Fibroblast of the conjunctiva (primary cell): ENCODE results near the gene FAM222A.
"Not testable (repeated sequence)": the region's sequence is repeated elsewhere in the genome, so short reads cannot be mapped to it uniquely, and the experiment has no call there.

Source experiments
- DNase-seq: peaks from one replicate; pipeline ENCODE4 v3.0.0-alpha.2; 2010; ENCODE audit warnings: low read depth

The FAM222A gene

GRCh38 chr12:109693653-109694600, 19.7 kb upstream of the FAM222A start:
- no peak for DNase-seq

GRCh38 chr12:109694629-109695028, 19.0 kb upstream of the FAM222A start:
- DNase-seq, result not testable (repeated sequence)

DNA sequence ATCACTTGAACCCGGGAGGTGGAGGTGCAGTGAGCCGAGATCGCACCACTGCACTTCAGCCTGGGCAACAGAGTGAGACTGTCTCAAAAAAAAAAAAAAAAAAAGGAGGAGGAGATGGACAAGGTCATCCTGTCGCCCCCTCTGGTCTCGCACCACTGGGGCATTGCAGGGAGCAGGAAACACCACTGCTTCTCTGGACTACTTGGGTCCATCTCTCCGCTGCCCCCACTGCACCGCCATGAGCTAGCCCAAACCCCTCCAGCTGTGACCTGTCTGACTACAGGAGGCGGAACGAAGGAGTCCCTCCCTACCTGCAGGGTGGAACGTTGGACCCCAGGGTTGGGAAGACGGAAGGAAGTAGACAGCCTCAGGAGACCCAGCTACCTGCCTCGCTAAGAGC, 18.2 kb upstream of the FAM222A start:
- DNase-seq, result no peak

GRCh38 chr12:109695961-109696461, 17.6 kb upstream of the FAM222A start:
- DNase-seq, result no peak

DNA sequence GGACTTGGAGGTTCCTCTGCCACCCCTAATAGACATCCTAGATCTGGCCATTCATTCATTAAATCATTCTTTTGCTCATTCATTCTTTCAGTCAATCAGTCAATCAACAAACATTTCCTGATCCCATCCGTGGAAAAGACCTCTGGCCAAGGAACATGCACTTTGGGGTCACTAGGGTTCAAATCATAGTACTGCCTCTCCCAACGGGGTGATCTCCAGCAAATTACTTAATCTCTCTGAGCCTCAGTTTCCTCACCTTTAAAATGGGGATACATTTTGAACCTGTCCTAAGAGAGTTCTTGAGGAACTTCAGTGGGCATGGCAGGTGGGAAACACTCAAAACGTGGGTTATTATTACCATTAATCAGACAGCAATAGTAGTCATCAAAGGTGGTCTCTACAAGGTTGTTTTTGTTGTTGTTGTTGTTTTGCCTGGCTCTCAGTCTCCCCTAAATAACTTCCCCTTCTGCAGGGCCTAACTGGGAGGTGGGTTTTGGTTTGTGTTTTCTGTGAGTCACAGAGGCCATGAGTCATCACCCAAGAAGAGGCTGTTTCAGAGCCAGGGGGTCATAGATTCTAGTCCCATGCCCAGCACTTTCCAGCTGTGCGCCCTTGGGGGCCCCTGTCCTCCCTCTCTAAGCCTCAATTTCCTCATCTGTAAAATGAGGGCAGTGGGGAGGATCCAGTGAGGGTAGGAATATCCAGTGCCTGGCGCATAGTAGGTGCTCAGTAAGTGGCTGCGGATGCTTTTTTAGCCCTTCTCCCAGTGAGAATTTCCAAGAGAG, 16.9 kb upstream of the FAM222A start:
- no peak for DNase-seq

GRCh38 chr12:109697270-109697553, 16.4 kb upstream of the FAM222A start:
- no peak for DNase-seq

DNA sequence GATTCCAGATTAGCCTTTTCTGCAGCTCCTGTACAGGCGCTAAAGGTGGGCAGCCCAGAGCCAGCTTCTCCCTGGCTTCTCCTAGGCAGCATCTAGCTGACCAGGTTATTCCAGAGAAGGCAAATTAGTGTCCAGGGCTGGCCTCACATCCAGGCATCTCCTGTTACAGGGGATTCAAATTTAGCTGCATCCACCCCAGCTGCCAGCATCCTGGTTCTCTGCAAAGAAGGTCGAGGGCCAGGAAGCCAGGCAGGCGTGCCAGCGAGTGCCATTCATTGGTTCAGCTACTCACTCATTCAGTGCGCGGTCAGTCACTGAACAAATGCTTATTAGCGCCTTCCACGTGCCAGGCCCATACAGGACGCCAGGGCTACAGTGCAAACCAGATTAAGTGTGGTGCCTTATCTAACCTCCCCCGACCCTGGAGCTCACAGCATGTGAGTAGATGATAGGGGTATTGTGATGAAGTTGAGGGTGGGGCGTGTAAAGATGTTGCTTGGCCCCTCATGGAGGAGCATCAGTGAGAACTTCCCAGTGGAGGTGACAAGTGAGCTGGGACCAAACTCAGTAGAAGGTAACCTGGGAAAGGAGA, 15.7 kb upstream of the FAM222A start:
- DNase-seq, result no peak

DNA sequence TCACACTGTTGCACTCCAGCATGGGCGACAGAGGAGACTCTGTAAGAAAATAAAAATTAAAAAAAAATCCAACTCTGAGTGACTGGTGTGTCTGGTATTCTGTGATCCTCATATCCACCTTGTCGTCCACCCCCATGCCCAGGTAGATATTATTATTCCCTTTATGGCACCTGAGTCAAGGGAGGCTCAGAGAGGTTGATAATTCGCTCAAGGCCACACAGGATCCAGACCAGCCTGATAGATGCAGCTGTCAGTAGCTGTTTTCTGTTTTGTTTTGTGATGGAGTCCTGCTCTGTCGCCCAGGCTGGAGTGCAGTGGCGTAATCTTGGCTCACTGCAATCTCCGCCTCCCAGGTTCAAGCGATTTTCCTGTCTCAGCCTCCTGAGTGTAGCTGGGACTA, 14.8 kb upstream of the FAM222A start:
- no peak for DNase-seq

GRCh38 chr12:109701064-109701463, 12.6 kb upstream of the FAM222A start:
- DNase-seq, result no peak

DNA sequence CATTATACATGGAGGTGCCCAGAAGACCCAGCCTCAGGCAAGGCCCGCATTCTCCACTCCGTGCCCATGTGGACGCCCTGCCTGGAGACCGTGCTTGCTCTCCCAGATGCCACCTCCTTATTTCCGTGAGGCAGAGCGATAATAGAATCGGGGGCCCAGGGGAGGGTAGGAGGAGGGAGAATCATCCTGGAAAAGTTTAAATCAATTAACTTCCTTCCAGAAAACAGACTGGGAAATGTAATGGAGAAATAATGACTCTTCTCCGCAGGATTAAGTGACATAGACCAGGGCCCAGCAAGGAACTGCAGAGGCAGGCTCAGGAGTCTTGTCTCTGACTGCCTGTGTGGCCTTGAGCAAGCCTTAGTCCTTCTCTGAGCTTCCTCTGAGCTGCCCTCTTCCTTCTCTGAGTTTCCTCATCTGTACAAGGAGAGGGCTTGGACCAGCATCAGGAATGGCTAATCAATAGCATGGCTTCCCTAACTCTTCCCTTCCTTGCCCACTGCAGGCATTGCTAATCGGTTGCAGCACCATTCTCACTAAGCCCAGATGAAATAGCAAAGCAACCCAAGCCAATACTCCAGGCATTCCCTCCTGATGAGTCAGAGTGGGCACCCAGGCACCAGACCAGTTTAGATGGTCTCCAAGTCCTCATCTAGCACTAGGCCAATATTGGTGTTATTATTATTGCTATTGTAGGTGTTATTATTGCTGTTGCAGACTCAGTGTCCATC, 11.3 kb upstream of the FAM222A start:
- DNase-seq, result no peak

- DNase-seq, result no peak
Measured at GRCh38 chr12:109703684-109704083, 9.9 kb upstream of the FAM222A start.

GRCh38 chr12:109704371-109705098, 9.1 kb upstream of the FAM222A start:
- no peak for DNase-seq

DNA sequence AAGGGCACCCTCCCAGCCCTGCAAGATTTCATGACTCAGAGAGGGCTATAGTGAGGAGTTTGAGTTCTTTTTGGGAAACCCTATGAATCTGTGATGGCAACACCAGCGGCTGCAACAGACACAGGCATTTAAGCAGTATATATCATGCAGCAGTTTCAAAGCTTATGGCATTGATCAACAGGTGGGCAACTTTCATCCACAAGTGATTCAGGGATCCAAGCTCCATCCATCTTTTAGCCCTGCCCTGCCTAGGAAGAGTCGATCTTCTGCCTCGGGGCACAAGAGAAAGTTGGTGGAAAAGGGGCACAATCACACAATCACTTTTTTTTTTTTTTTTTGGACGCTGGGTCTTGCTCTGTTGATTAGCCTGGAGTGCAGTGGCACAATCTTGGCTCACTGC, 8.3 kb upstream of the FAM222A start:
- DNase-seq, result no peak

- no peak for DNase-seq
Measured at GRCh38 chr12:109706398-109706746, 7.3 kb upstream of the FAM222A start.

DNA sequence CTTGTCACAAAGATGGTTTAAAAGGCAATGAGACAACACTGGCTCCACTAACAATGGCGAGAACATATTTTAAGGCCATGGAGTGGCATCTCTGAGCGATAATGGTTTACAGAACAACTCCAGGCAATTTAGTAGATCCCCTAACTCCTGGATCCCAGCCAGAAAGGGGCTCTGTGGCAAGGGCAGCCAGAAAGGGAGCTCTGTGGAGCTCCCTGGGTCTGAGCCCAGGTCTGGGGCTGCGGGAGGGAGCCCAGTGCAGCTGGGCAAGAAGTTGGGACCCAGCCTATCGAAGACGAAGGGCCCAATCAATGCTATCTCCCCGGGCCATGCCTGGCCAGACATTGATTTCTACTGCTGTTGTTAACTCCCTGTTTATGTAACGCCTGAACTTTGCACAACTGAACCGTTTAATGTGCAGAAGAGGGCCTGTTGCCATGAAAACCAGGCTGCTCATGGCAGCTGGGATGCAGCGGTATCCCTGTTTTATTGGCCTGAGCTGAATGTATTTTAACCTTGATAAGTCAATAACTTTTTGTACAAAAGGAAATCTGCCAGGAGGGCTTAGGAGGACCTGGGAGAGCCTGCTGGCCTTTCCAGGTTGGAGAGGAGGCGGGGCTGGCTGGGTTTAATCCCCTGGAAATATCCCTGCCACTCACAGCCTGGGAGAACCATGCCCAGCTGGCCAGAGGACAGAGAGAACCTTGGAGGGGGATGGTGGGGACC, 6.7 kb upstream of the FAM222A start:
- DNase-seq, result no peak

DNA sequence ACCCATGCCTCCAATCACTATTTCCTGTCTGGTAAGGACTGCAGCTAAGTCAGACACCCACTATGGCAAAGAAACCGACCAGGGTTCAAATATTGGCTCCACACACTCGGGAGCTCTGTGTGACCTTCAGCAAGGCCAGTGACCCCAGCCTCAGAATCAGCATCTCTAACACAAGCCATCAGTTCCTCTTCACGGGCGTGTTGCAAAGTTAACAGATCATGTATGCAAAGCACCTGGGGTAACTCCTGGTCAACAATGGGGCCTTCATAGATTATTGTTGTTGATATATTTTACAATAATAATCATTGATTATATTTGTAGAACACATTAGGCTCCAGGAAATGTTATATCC, 6.2 kb upstream of the FAM222A start:
- no peak for DNase-seq

DNA sequence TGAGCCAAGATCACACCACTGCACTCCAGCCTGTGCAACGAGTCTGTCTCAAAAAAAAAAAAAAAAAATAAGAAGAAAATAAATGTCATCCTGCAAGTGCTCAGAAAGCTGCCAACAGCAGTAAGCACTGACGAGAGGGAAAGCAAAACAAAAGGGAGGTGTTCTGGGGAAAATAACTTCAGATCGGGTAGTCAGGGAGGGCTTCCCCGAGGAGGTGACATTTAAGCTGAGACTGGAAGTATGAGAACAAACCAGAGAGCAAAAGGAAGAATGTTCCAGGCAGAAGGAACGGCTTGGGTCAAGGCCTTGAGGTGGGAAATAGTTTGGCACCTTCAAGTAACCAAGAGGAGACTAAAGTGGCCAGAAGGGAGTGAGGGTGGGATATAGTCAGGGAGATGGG, 4.7 kb upstream of the FAM222A start:
- DNase-seq, result no peak

GRCh38 chr12:109709401-109709991, 4.1 kb upstream of the FAM222A start:
- no peak for DNase-seq

GRCh38 chr12:109710205-109710746, 3.3 kb upstream of the FAM222A start:
- DNase-seq, result no peak
